HepG2 (cell line): ENCODE measurements around the gene HTRA2. TPM values are rescaled to one million over a fixed set of nuclear protein-coding genes. Genes with fewer than 3 reads are reported as not detected.
A peak's percentile ranks its signal among the peaks of the same experiment; 100 is the strongest.

Experiments used
- CC2D1A ChIP-seq: sonication (generic); formaldehyde crosslinking; IDR thresholded peaks from 2 replicates; pipeline ENCODE4 v1.8.1; 2023; ENCODE audit warnings: mild to moderate bottlenecking, missing genetic modification reagents
- CENPBD1 ChIP-seq: sonication (generic); formaldehyde crosslinking; IDR thresholded peaks from 2 replicates; pipeline ENCODE4 v1.8.0; 2022; ENCODE audit warnings: missing genetic modification reagents, low read depth, mild to moderate bottlenecking, borderline replicate concordance
- FIP1L1 ChIP-seq: fragments of 200-400 bp; formaldehyde crosslinking; IDR thresholded peaks from 2 replicates; pipeline ENCODE4 v1.6.1; 2018; ENCODE audit warnings: low read depth, mild to moderate bottlenecking, low read length, moderate library complexity, borderline replicate concordance; ENCODE audit not compliant: insufficient read depth
- GPN1 ChIP-seq: sonication (generic); formaldehyde crosslinking; IDR thresholded peaks from 2 replicates; pipeline ENCODE4 v1.5.1; 2020; ENCODE audit warnings: missing genetic modification reagents, borderline replicate concordance
- ISX ChIP-seq: sonication (generic); formaldehyde crosslinking; conservative IDR thresholded peaks from 2 replicates; pipeline ENCODE4 v1.5.0; 2020; ENCODE audit warnings: missing genetic modification reagents
- KLF9 ChIP-seq: IDR thresholded peaks from 2 replicates; pipeline ENCODE4 v1.6.1; 2016; ENCODE audit warnings: low read depth
- LRRFIP1 ChIP-seq: sonication (generic); formaldehyde crosslinking; conservative IDR thresholded peaks from 2 replicates; pipeline ENCODE4 v1.4.0; 2020; ENCODE audit warnings: missing genetic modification reagents
- MEIS2 ChIP-seq: sonication (generic); formaldehyde crosslinking; IDR thresholded peaks from 2 replicates; pipeline ENCODE4 v1.9.0; 2021; ENCODE audit warnings: mild to moderate bottlenecking, missing genetic modification reagents
- RFX5 ChIP-seq: IDR thresholded peaks from 2 replicates; pipeline ENCODE4 v1.6.1; 2011; ENCODE audit warnings: low read depth, low read length, improper control_type of control experiment
- RXRB ChIP-seq: IDR thresholded peaks from 2 replicates; pipeline ENCODE4 v1.6.1; 2016; ENCODE audit warnings: borderline replicate concordance, missing genetic modification reagents, missing compliant biosample characterization
- SMAD9 ChIP-seq: sonication (generic); formaldehyde crosslinking; IDR thresholded peaks from 2 replicates; pipeline ENCODE4 v1.5.1; 2020; ENCODE audit warnings: mild to moderate bottlenecking, missing genetic modification reagents
- ZFP1 ChIP-seq: IDR thresholded peaks from 2 replicates; pipeline ENCODE4 v1.6.1; 2016
- ZNF121 ChIP-seq: sonication (generic); formaldehyde crosslinking; IDR thresholded peaks from 2 replicates; pipeline ENCODE4 v1.5.0; 2020; ENCODE audit warnings: mild to moderate bottlenecking, missing genetic modification reagents
- ZNF331 ChIP-seq: sonication (generic); formaldehyde crosslinking; IDR thresholded peaks from 2 replicates; pipeline ENCODE4 v1.4.0; 2020; ENCODE audit warnings: missing genetic modification reagents
- ZNF333 ChIP-seq: sonication (generic); formaldehyde crosslinking; IDR thresholded peaks from 2 replicates; pipeline ENCODE4 v1.4.0; 2020; ENCODE audit warnings: mild to moderate bottlenecking, missing genetic modification reagents, borderline replicate concordance
- ZNF383 ChIP-seq: sonication (generic); formaldehyde crosslinking; IDR thresholded peaks from 2 replicates; pipeline ENCODE4 v1.4.0; 2020; ENCODE audit warnings: missing genetic modification reagents, mild to moderate bottlenecking, borderline replicate concordance
- ZNF543 ChIP-seq: sonication (generic); formaldehyde crosslinking; IDR thresholded peaks from 2 replicates; pipeline ENCODE4 v1.4.0; 2020; ENCODE audit warnings: mild to moderate bottlenecking, missing genetic modification reagents
- ZNF572 ChIP-seq: sonication (generic); formaldehyde crosslinking; IDR thresholded peaks from 2 replicates; pipeline ENCODE4 v1.5.1; 2020; ENCODE audit warnings: mild to moderate bottlenecking, missing genetic modification reagents
- ZSCAN9 ChIP-seq: IDR thresholded peaks from 2 replicates; pipeline ENCODE4 v1.6.1; 2016; ENCODE audit warnings: borderline replicate concordance
- polyA plus RNA-seq, 8 experiments: library from polyadenylated mRNA; depleted of rRNA in 3 of 8; stranded (reverse) in 7 of 8; unstranded in 1 of 8; fragments of >200 nt; fragmentation: Illumina TruSeq in 4 of 8; extraction: Trizol in 4 of 8; gene quantifications; 2 replicates each; pipeline versions ENCODE4 v1.2.1 to v1.2.3, GENCODE V29; 2011 to 2016; ENCODE audit warnings: low read depth in 4 of 8, missing spikeins in 1 of 8, mixed read lengths in 1 of 8; ENCODE audit not compliant: insufficient read depth in 1 of 8
- total RNA-seq, 5 experiments: library from RNA; depleted of rRNA; stranded (reverse); fragments of >200 nt; fragmentation: Illumina TruSeq; extraction: Trizol; gene quantifications; 2 replicates each; pipeline ENCODE4 v1.2.3, GENCODE V29; 2016; ENCODE audit warnings: low read depth in 1 of 5
- TF ChIP-seq, protein P1 (sequence below): fragments of 450-650 bp; IDR thresholded peaks from 2 replicates; pipeline ENCODE4 v1.6.1; 2017; ENCODE audit warnings: mild to moderate bottlenecking
- TF ChIP-seq, protein P2 (sequence below): sonication (generic); formaldehyde crosslinking; conservative IDR thresholded peaks from 2 replicates; pipeline ENCODE4 v1.5.0; 2020; ENCODE audit warnings: missing genetic modification reagents

HTRA2 gene
- total and polyA plus RNA-seq, 2 of the 13 experiments (the other 11 are each of a cell fraction or from before 2014, with no cell fraction given) = 47.7 to 50.3 TPM

DNA sequence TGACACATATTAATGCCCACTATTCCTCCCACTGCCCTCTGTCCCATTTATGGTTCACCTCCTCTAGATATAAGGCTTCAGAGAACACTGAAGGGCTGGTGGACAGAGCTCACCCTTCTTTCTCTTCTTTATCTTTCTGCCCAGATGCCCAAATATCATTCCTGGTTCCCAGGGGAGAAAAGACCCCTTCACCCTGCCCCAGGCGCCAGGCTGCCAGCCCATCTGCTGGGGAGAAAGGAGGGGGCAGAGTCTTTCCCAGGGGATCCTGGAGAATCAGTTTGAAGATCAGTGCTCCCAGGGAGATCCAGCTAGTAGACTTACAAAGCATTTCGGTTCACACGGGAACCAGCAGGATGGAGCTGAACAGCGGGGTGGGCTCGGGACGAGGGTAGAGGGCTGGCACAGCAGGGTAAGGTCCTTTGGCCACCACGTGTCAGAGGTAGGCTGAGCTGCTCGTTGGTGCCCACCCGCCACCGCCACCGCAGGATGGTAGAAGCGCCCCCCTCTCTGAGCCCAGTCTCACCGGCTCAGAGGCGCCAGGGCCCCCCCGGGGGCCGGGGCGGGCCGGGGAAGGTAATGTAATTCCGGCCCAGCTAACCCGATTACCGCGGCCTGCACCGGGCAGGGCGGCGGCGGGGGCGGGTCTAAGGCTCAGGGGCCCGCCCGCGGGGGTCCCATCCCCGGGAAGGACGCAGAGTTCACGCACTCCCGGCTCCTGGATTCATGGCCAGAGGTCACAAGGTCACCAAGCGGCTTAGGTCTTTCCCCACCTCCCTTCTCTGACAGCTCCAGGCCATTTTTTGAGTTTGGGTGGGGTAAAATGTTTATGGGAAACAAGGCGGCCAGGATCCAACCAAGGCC is 16.8 kb upstream of the HTRA2 start (continued):
- TF ChIP-seq, protein P1, sequence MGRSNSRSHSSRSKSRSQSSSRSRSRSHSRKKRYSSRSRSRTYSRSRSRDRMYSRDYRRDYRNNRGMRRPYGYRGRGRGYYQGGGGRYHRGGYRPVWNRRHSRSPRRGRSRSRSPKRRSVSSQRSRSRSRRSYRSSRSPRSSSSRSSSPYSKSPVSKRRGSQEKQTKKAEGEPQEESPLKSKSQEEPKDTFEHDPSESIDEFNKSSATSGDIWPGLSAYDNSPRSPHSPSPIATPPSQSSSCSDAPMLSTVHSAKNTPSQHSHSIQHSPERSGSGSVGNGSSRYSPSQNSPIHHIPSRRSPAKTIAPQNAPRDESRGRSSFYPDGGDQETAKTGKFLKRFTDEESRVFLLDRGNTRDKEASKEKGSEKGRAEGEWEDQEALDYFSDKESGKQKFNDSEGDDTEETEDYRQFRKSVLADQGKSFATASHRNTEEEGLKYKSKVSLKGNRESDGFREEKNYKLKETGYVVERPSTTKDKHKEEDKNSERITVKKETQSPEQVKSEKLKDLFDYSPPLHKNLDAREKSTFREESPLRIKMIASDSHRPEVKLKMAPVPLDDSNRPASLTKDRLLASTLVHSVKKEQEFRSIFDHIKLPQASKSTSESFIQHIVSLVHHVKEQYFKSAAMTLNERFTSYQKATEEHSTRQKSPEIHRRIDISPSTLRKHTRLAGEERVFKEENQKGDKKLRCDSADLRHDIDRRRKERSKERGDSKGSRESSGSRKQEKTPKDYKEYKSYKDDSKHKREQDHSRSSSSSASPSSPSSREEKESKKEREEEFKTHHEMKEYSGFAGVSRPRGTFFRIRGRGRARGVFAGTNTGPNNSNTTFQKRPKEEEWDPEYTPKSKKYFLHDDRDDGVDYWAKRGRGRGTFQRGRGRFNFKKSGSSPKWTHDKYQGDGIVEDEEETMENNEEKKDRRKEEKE = no peak
- TF ChIP-seq ZNF543 = peak; percentile 46; the same call in 1 of the 2 replicates
- TF ChIP-seq CC2D1A = 0 out of 2 replicates have a peak, but pooled peaks have one; percentile 28
- TF ChIP-seq RFX5 = no peak
- TF ChIP-seq GPN1 (CRISPR knock-in tag) = no peak
- TF ChIP-seq ISX (CRISPR knock-in tag) = no peak
- TF ChIP-seq ZNF383 (CRISPR knock-in tag) = no peak
- no peak for TF ChIP-seq FIP1L1
- no peak for TF ChIP-seq ZNF572 (CRISPR knock-in tag)
- no peak for TF ChIP-seq SMAD9 (CRISPR knock-in tag)
- TF ChIP-seq, protein P2, sequence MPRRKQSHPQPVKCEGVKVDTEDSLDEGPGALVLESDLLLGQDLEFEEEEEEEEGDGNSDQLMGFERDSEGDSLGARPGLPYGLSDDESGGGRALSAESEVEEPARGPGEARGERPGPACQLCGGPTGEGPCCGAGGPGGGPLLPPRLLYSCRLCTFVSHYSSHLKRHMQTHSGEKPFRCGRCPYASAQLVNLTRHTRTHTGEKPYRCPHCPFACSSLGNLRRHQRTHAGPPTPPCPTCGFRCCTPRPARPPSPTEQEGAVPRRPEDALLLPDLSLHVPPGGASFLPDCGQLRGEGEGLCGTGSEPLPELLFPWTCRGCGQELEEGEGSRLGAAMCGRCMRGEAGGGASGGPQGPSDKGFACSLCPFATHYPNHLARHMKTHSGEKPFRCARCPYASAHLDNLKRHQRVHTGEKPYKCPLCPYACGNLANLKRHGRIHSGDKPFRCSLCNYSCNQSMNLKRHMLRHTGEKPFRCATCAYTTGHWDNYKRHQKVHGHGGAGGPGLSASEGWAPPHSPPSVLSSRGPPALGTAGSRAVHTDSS = no peak
- no peak for TF ChIP-seq KLF9
- no peak; the same call in 1 of the 2 replicates for TF ChIP-seq ZNF121 (CRISPR knock-in tag)
- TF ChIP-seq ZNF331 (CRISPR knock-in tag) = no peak
- TF ChIP-seq LRRFIP1 (CRISPR knock-in tag) = no peak
- TF ChIP-seq CENPBD1 = no peak
- TF ChIP-seq MEIS2 (CRISPR knock-in tag) = no peak
- TF ChIP-seq RXRB (CRISPR knock-in tag) = no peak
- TF ChIP-seq ZFP1 (CRISPR knock-in tag) = no peak
- no peak for TF ChIP-seq ZNF333 (CRISPR knock-in tag)
- TF ChIP-seq ZSCAN9 (CRISPR knock-in tag) = no peak
